ENCODE measurements around the gene KRTAP22-1. TPM values are rescaled to one million over a fixed set of nuclear protein-coding genes. Genes with fewer than 3 reads are reported as not detected.

The KRTAP22-1 gene
- polyA plus RNA-seq = not detected
- long read RNA-seq, donor 1 = 0 reads
- long read RNA-seq, donor 2 = 0 reads
- long read RNA-seq, donor 3 = 0 reads
- long read RNA-seq, donor 4 = 0 reads
- long read RNA-seq, donor 5 = 0 reads
- long read RNA-seq, donor 6 = 0 reads
- long read RNA-seq, donor 7 = 0 reads
- long read RNA-seq, donor 8 = 0 reads
- long read RNA-seq, donor 9 = 0 reads
- long read RNA-seq, donor 10 = 0 reads

DNA sequence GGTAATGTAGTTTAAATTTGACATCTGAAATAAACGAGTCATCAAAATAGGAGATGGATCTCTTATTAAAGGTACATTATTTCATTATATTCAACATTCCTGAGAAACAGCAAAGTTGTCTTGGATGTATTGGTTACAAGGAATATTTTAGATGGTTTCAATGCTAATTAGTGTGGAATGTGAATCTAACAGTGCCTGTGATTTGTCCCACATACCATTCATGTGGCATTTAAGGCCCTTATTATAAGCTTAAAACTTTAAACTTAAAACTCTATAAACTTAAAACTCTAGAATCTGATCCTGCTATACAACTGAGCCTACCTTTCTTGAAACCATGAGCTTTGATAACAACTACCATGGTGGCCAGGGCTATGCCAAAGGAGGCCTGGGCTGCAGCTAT, at the start of gene KRTAP22-1:
Gene KRTAP22-1, plus strand, starts transcription at position 301 of the 400 bp plus-strand sequence.
- Histone ChIP-seq H3K27ac (ENCODE audit: low read depth in 1 of 3, low read length in 2 of 3) (no peak within 1 kb of the TSS), H3K4me3 (ENCODE audit: low read depth in 1 of 3, low read length in 3 of 3) (no peak within 1 kb of the TSS), H3K9me3 (ENCODE audit: control insufficient read depth in 2 of 2, insufficient read depth in 1 of 2, low read depth in 1 of 2, low read length in 1 of 2) (peaks cover 0 to 9% of the 10 kb centered on the region in 2 donors), H3K4me1 (ENCODE audit: control insufficient read depth in 3 of 3, insufficient read depth in 2 of 3, low read depth in 1 of 3, low read length in 2 of 3) (no peaks in the 10 kb centered on the region), H3K27me3 (ENCODE audit: control insufficient read depth in 3 of 3, insufficient read depth in 3 of 3, low read length in 3 of 3) (no peaks in the 10 kb centered on the region), H3K36me3 (ENCODE audit: control insufficient read depth in 3 of 3, insufficient read depth in 2 of 3, low read depth in 1 of 3, low read length in 3 of 3) (no peaks in the 10 kb centered on the region)
- WGBS, 3 donors = 48 to 97% (median 50%) methylated on average over 1 of the region's 1 CpG
- FAIRE-seq (no peak), DNase-seq (no peak)

GRCh38 chr21:30552782-30553181, 48.1 kb upstream of the KRTAP22-1 start:
- Histone ChIP-seq H3K27ac (ENCODE audit: low read depth in 1 of 3, low read length in 2 of 3) (no peak overlapping the region), H3K36me3 (ENCODE audit: control insufficient read depth in 3 of 3, insufficient read depth in 2 of 3, low read depth in 1 of 3, low read length in 3 of 3) (no peaks in the 10 kb centered on the region), H3K4me1 (ENCODE audit: control insufficient read depth in 3 of 3, insufficient read depth in 2 of 3, low read depth in 1 of 3, low read length in 2 of 3) (no peaks in the 10 kb centered on the region), H3K4me3 (ENCODE audit: low read depth in 1 of 3, low read length in 3 of 3) (no peak overlapping the region), H3K27me3 (ENCODE audit: control insufficient read depth in 3 of 3, insufficient read depth in 3 of 3, low read length in 3 of 3) (no peaks in the 10 kb centered on the region), H3K9me3 (ENCODE audit: control insufficient read depth in 2 of 2, insufficient read depth in 1 of 2, low read depth in 1 of 2, low read length in 1 of 2) (peaks cover 0 to 2% of the 10 kb centered on the region in 2 donors)
- no peak for FAIRE-seq
- DNase-seq = no peak
- 19 to 65% (median 39%) methylated on average over 1 of the region's 1 CpG for WGBS, 3 donors

DNA sequence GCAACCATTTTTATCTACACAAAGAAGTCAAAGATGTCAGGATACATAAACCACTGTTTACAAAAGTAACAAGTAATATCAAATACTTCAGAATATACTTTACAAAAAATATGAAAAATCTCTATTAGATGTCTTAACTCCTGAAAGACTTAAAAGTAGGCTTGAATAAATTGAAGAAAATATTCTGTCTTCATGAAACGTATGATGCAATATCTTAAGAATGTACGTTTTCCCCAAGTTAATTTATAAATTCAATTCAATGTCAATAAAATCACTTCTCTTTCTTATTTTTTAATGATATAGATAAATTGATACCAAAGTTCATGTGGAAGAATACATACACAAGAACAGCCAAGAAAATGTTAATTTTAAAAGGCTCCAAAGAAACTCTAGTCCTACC, 45.8 kb upstream of the KRTAP22-1 start:
- no peak for FAIRE-seq

DNA sequence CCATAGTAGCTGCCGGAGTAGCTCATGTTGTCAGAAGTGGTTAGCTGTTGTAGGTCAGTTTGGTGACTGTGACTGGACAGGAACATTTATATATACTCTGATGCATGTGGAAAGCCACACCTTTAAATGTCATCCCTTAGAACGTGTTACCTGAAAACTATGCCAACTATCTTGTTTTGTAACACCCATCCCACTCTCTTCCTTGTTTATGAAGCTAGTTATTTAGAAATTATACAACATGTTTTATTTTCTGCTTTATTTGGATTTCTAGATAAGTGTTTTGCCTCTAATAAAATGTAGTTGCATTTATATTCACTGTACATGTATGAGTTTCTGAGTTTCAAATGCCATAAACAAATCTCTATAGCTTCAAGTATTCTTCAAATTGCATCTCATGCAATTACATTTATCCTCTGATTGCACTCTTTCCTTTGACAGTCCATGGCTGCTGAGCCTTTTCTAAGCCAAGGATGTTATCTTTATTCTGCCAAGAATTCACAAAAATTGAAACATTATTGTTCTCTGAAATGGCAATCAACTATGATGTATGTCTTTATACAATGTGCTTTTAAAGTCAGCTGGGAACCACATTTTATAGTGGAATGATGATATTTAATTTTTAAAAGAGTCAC, 39.5 kb upstream of the KRTAP22-1 start, which contains the start of gene KRTAP19-7:
Gene KRTAP19-7, minus strand, starts transcription at position 51 of the 632 bp plus-strand sequence. Its CDS starts 25 bp downstream, at position 26.
- WGBS, 3 donors = 58 to 63% (median 60%) methylated on average over 2 of the region's 2 CpGs
- no peak within 1 kb of the TSS for H3K27ac ChIP-seq (ENCODE audit: low read depth in 1 of 3, low read length in 2 of 3)
- no peaks in the 10 kb centered on the region for H3K9me3 ChIP-seq (ENCODE audit: control insufficient read depth in 2 of 2, insufficient read depth in 1 of 2, low read depth in 1 of 2, low read length in 1 of 2)
- H3K4me1 ChIP-seq (ENCODE audit: control insufficient read depth in 3 of 3, insufficient read depth in 2 of 3, low read depth in 1 of 3, low read length in 2 of 3) = no peaks in the 10 kb centered on the region
- DNase-seq = no peak
- no peaks in the 10 kb centered on the region for H3K27me3 ChIP-seq (ENCODE audit: control insufficient read depth in 3 of 3, insufficient read depth in 3 of 3, low read length in 3 of 3)
- H3K36me3 ChIP-seq (ENCODE audit: control insufficient read depth in 3 of 3, insufficient read depth in 2 of 3, low read depth in 1 of 3, low read length in 3 of 3) = no peaks in the 10 kb centered on the region
- no peak for FAIRE-seq
- H3K4me3 ChIP-seq (ENCODE audit: low read depth in 1 of 3, low read length in 3 of 3) = no peak within 1 kb of the TSS

More for the DNA sequence above, 45.8 kb upstream of the KRTAP22-1 start:
- no peaks in the 10 kb centered on the region for H3K4me1 ChIP-seq (ENCODE audit: control insufficient read depth in 3 of 3, insufficient read depth in 2 of 3, low read depth in 1 of 3, low read length in 2 of 3)
- no peaks in the 10 kb centered on the region for H3K36me3 ChIP-seq (ENCODE audit: control insufficient read depth in 3 of 3, insufficient read depth in 2 of 3, low read depth in 1 of 3, low read length in 3 of 3)
- WGBS, 3 donors = 65 to 88% (median 74%) methylated on average over 2 of the region's 2 CpGs
- H3K27me3 ChIP-seq (ENCODE audit: control insufficient read depth in 3 of 3, insufficient read depth in 3 of 3, low read length in 3 of 3) = no peaks in the 10 kb centered on the region
- no peak overlapping the region for H3K4me3 ChIP-seq (ENCODE audit: low read depth in 1 of 3, low read length in 3 of 3)
- no peak for DNase-seq
- H3K9me3 ChIP-seq (ENCODE audit: control insufficient read depth in 2 of 2, insufficient read depth in 1 of 2, low read depth in 1 of 2, low read length in 1 of 2) = peaks cover 0 to 2% of the 10 kb centered on the region in 2 donors
- H3K27ac ChIP-seq (ENCODE audit: low read depth in 1 of 3, low read length in 2 of 3) = no peak overlapping the region

DNA sequence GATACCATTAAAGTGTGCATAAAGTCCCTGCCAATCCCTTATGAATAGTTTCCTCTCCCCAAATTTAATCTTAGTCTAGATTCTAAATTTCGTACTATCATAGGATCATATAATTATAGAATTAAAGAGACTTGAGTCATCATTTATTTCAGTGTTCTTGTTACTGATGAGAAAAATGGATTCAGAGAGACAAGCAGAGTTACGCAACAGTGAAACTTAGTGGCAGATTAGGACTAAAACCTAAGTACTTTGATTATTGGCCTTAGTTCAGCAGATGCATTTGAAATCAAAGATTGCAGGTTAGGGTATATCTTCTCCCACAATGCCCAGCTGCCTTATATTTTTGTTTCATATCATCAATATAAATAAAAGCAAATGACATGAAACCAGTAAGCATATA, 38.9 kb upstream of the KRTAP22-1 start:
- H3K4me1 ChIP-seq (ENCODE audit: control insufficient read depth in 3 of 3, insufficient read depth in 2 of 3, low read depth in 1 of 3, low read length in 2 of 3) = no peaks in the 10 kb centered on the region
- H3K36me3 ChIP-seq (ENCODE audit: control insufficient read depth in 3 of 3, insufficient read depth in 2 of 3, low read depth in 1 of 3, low read length in 3 of 3) = no peaks in the 10 kb centered on the region
- H3K27me3 ChIP-seq (ENCODE audit: control insufficient read depth in 3 of 3, insufficient read depth in 3 of 3, low read length in 3 of 3) = no peaks in the 10 kb centered on the region
- DNase-seq (no peak), FAIRE-seq (no peak)
- no peaks in the 10 kb centered on the region for H3K9me3 ChIP-seq (ENCODE audit: control insufficient read depth in 2 of 2, insufficient read depth in 1 of 2, low read depth in 1 of 2, low read length in 1 of 2)
- H3K27ac ChIP-seq (ENCODE audit: low read depth in 1 of 3, low read length in 2 of 3) = no peak overlapping the region
- WGBS, 3 donors = 85 to 88% (median 86%) methylated on average over 2 of the region's 2 CpGs
- no peak overlapping the region for H3K4me3 ChIP-seq (ENCODE audit: low read depth in 1 of 3, low read length in 3 of 3)

DNA sequence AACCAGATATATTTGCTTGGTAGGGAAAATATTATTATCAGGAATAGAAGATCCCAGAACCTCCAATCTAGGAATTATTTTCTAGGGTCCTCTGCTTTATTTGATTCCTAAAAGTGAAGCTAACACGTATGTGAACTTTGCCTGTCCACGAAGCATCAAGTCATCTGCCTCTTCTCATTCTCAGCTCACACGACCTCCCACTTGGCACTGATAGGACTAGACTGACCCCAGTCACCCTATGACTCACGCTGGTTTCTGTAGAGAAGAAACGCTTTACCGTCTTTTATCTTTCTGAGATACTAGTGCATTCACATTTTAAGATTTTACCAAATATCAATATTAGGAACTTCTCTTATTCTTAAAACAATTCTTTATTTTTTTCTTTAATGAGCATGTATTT, 37.8 kb upstream of the KRTAP22-1 start:
- no peak for DNase-seq

DNA sequence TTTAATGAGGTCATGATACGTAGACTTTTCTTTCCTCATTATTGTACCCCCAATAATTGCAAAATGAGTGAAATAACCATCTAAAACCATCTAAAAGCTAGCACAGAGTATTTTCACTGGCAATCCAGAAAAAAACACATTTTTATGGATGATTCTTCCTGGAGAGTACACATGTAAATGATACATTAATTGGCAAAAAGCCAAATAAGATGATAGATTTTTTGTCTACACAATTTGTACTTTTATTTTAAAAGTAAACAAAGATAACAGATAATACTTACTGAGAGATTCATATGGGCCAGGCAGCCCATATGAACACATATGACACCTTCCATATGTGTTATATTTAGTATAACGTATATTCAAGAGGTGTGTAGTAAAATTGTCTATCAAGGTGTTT, 37.3 kb upstream of the KRTAP22-1 start:
- FAIRE-seq (no peak), DNase-seq (no peak)
- WGBS, 3 donors = 79 to 86% (median 81%) methylated on average over 2 of the region's 2 CpGs
- Histone ChIP-seq H3K9me3 (ENCODE audit: control insufficient read depth in 2 of 2, insufficient read depth in 1 of 2, low read depth in 1 of 2, low read length in 1 of 2) (no peaks in the 10 kb centered on the region), H3K27me3 (ENCODE audit: control insufficient read depth in 3 of 3, insufficient read depth in 3 of 3, low read length in 3 of 3) (no peaks in the 10 kb centered on the region), H3K4me3 (ENCODE audit: low read depth in 1 of 3, low read length in 3 of 3) (no peak overlapping the region), H3K27ac (ENCODE audit: low read depth in 1 of 3, low read length in 2 of 3) (no peak overlapping the region), H3K36me3 (ENCODE audit: control insufficient read depth in 3 of 3, insufficient read depth in 2 of 3, low read depth in 1 of 3, low read length in 3 of 3) (no peaks in the 10 kb centered on the region), H3K4me1 (ENCODE audit: control insufficient read depth in 3 of 3, insufficient read depth in 2 of 3, low read depth in 1 of 3, low read length in 2 of 3) (no peaks in the 10 kb centered on the region)

More for the DNA sequence above, 37.8 kb upstream of the KRTAP22-1 start:
- no peak for FAIRE-seq
- H3K9me3 ChIP-seq (ENCODE audit: control insufficient read depth in 2 of 2, insufficient read depth in 1 of 2, low read depth in 1 of 2, low read length in 1 of 2) = no peaks in the 10 kb centered on the region
- no peaks in the 10 kb centered on the region for H3K36me3 ChIP-seq (ENCODE audit: control insufficient read depth in 3 of 3, insufficient read depth in 2 of 3, low read depth in 1 of 3, low read length in 3 of 3)
- H3K4me1 ChIP-seq (ENCODE audit: control insufficient read depth in 3 of 3, insufficient read depth in 2 of 3, low read depth in 1 of 3, low read length in 2 of 3) = no peaks in the 10 kb centered on the region
- no peak overlapping the region for H3K27ac ChIP-seq (ENCODE audit: low read depth in 1 of 3, low read length in 2 of 3)
- 56 to 77% (median 62%) methylated on average over 6 of the region's 6 CpGs for WGBS, 3 donors
- no peak overlapping the region for H3K4me3 ChIP-seq (ENCODE audit: low read depth in 1 of 3, low read length in 3 of 3)
- no peaks in the 10 kb centered on the region for H3K27me3 ChIP-seq (ENCODE audit: control insufficient read depth in 3 of 3, insufficient read depth in 3 of 3, low read length in 3 of 3)

DNA sequence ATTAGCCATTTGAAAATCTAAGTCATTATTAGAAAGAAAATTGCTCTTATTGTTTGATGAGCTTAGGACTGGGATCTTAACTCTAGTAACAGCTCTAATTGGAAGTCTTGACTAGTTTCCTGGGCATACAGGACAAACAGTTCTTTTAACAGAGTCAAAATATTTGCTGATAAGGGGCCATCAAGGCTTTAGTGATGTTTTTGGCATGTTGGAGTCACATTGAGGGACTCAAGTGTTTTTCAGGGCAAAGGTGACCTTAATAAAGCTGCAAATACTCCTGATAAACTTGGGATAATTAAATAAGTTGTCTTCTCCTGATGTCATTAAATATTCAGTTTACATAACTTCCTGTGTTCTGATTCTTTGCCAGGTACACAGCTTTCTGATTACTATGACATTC, 33.3 kb upstream of the KRTAP22-1 start:
- FAIRE-seq (no peak), DNase-seq (no peak)
- Histone ChIP-seq H3K36me3 (ENCODE audit: control insufficient read depth in 3 of 3, insufficient read depth in 2 of 3, low read depth in 1 of 3, low read length in 3 of 3) (no peaks in the 10 kb centered on the region), H3K27me3 (ENCODE audit: control insufficient read depth in 3 of 3, insufficient read depth in 3 of 3, low read length in 3 of 3) (no peaks in the 10 kb centered on the region), H3K27ac (ENCODE audit: low read depth in 1 of 3, low read length in 2 of 3) (no peak overlapping the region), H3K9me3 (ENCODE audit: control insufficient read depth in 2 of 2, insufficient read depth in 1 of 2, low read depth in 1 of 2, low read length in 1 of 2) (no peaks in the 10 kb centered on the region), H3K4me3 (ENCODE audit: low read depth in 1 of 3, low read length in 3 of 3) (no peak overlapping the region), H3K4me1 (ENCODE audit: control insufficient read depth in 3 of 3, insufficient read depth in 2 of 3, low read depth in 1 of 3, low read length in 2 of 3) (no peaks in the 10 kb centered on the region)

- H3K4me1 ChIP-seq (ENCODE audit: control insufficient read depth in 3 of 3, insufficient read depth in 2 of 3, low read depth in 1 of 3, low read length in 2 of 3) = no peaks in the 10 kb centered on the region
- H3K4me3 ChIP-seq (ENCODE audit: low read depth in 1 of 3, low read length in 3 of 3) = no peak overlapping the region
- no peak overlapping the region for H3K27ac ChIP-seq (ENCODE audit: low read depth in 1 of 3, low read length in 2 of 3)
- H3K27me3 ChIP-seq (ENCODE audit: control insufficient read depth in 3 of 3, insufficient read depth in 3 of 3, low read length in 3 of 3) = no peaks in the 10 kb centered on the region
- DNase-seq = no peak
- H3K36me3 ChIP-seq (ENCODE audit: control insufficient read depth in 3 of 3, insufficient read depth in 2 of 3, low read depth in 1 of 3, low read length in 3 of 3) = no peaks in the 10 kb centered on the region
- no peaks in the 10 kb centered on the region for H3K9me3 ChIP-seq (ENCODE audit: control insufficient read depth in 2 of 2, insufficient read depth in 1 of 2, low read depth in 1 of 2, low read length in 1 of 2)
- FAIRE-seq = no peak
These were observed 23.1 kb upstream of the KRTAP22-1 start for GRCh38 chr21:30577766-30578165.
